Measurements from ENCODE around the gene ETDB.
"Not testable (repeated sequence)": the region's sequence is repeated elsewhere in the genome, so short reads cannot be mapped to it uniquely, and the experiment has no call there.

ETDB gene

DNA sequence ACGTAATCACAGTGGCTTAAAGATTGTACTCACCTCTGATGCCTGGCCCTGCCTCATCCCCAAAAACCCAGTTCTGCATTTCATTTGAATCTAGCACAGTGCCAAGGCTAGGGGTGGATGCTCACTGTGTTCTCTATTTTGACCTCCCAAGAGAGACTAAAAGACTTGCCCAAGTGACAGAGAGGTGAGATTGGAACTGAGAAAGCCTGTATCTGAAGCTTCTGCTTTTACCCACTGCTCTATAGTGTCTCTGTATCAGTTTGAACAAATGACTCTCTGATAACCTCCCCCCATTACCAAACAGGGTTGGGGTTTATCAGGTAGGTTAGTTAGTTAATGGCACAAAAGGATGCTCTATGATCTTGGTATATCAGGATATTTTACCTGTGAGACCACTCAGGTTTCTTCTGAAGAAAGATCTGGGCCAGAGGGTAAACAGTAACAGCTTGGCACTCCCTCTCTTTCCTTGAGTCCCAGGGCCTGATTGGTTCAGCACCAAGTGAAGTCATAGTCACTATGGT is at the start of gene ETDB:
Gene ETDB (minus strand): TSS at position 471 of the 521 bp plus-strand sequence. CDS start 1,265 bp downstream, outside the sequence.
- DNase-seq, result not testable (repeated sequence)

DNA sequence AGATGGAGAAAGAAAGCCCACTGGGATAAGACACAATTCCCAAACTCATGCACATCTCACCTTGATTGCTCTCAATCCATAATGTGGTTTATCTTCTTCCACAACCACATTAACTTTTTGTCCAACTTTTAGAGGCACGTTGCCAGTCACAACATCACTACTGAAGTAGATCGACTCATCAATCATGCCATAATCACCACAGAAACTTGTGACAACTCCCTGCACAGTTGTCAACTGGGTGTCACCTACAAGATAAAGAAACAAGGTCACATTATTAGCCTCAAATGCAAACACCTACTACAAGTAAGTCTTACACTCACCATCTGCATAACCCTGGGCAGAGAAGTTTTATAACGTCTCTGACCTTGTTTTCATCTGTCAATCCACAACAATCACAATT is 49.2 kb upstream of the ETDB start:
- not testable (repeated sequence) for DNase-seq

GRCh38 chrX:135168486-135168885 is 48.2 kb upstream of the ETDB start:
- DNase-seq, result no peak

DNA sequence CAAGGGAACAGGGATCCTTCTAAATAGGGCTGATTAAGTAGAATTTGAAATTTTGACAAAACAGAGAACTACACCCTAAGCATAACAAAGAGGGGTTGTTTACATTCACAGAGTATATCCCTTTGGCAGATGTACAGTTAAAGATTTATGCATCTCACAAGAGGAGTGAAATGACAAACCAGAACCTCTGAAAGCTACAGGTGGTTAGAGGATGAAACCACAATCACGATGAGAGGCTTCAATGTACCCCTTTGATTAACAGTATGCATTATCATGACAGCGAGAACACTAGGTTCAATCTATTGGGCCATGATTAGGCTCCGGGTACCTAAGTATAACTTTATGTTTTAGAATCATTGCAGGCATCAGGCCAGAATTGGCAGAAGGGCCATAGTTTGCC is 34.4 kb upstream of the ETDB start:
- DNase-seq, result not testable (repeated sequence)

DNA sequence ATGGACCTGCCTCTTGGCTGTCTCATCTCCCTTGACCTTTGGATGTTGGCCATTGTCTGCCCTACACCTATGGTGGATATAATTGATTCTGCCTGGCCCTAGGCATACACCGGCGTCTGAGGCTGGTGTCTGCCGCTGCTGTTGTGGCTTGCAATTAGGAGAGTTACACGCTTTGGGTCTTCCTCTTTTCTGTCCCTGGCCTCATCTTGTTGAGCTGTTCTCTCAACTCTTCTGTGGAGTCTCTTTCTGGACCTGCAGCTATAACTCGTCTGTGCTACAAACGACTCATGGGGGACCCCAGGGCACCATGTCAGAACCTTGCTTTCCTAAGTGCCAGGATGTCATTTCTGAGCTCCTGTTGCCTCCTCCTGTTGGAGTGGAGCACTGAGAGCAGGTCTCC is 5.8 kb upstream of the ETDB start:
- not testable (repeated sequence) for DNase-seq

GRCh38 chrX:135116064-135116463 is 4.3 kb downstream of the ETDB start:
- DNase-seq, result not testable (repeated sequence)

DNA sequence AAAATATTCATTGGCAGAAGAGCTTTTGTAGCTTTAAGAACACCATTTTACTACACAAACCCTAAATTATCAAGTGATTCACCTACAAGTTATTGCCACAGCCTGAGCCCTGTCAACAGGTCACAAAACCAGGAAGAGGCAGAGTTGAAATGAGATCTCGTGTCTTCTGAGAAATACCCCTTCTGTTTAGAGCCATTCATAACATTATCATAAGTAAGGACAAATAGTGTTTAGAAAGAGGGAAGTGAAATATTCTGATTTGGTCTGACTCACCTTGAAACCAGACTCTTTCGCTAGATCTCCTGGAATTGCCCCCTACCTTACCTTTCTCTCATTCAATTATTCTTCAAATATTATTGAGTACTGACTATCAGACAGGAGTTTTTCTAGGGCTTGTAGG is 5.9 kb downstream of the ETDB start:
- DNase-seq, result no peak

- no peak for DNase-seq
Observed at GRCh38 chrX:135112743-135113142, 7.6 kb downstream of the ETDB start.

- DNase-seq, result no peak
Observed at GRCh38 chrX:135112096-135112729, 8.1 kb downstream of the ETDB start.

DNA sequence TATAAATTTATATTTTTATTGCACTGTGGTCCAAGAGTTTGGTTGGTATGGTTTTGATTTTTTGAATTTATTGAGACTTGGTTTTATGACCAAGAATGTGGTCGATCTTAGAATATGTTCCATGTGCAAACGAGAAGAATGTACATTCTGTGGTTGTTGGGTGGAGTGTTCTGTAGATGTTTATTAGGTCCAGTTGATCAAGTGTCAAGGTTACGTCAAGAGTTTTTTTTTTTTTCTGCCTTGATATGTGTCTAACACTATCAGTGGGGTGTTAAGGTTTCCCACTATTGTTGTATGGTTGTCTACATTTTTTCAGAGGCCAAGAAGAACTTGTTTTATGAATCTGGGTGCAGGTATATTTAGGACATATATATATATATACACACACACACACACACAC is 10.8 kb downstream of the ETDB start:
- DNase-seq, result no peak

DNA sequence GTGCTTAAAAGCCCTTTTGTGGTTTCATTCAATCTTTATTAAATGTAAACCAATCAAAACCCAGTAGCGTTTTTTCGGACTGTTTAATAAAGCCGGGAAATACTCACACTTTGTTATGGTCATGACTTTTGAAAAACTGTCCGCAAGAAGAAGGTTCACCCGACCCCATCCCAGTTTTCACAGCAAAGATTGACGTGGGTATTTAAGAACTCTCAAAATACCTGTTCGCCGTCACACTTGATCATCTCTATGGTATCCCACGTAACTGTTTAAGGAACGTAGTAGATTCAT is 20.9 kb downstream of the ETDB start:
- no peak for DNase-seq

DNA sequence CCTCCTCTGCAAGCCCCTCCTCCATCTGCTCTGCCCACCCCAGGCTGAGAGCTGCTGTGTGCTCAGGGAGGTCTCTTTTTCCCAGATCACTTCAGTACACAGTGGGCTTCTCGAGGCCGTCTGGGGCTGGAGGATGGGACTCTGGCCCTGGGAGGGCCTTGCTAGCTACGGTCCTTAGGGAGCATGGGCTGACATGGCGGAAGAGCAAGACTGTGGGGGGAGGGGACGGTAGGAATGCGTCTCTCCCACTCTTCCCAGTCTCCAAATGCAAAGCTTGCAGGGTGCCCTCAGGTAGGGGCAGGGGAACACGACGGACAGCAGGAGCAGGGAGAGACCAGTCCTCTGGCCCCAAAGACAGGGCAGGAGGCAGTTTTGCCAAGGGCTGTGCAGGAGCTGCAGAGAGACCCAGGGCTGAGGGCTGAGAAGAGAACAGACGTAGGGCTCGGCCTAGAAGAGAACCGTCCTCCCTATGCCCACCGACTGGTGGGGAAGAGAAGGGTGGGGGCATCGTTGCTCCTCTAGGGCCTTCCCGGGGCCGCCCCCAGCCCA is 23.1 kb downstream of the ETDB start:
- DNase-seq, result not testable (repeated sequence)

- DNase-seq, result no peak
Observed at GRCh38 chrX:135095715-135096114, 24.6 kb downstream of the ETDB start.

DNA sequence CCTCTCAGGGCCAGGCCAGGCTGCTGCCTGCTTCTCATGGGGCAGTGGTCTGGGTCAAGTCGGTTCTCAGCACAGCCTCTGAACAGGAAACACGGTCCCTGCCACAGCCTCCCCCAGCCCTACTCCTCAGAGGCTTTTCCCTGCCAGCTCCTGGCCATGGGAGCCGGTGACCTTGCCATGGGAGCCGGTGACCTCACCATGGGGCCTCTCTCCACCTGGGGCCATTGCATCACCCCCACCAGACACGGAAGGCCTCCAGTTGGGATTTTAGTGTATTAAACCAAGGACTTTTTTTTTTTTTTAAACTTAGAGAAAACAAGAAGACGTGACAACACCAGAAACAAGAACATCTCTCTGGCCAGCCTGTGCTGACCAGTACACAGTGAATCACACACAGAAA is 25.6 kb downstream of the ETDB start:
- DNase-seq, result no peak

GRCh38 chrX:135089126-135089525 is 31.2 kb downstream of the ETDB start:
- no peak for DNase-seq

DNA sequence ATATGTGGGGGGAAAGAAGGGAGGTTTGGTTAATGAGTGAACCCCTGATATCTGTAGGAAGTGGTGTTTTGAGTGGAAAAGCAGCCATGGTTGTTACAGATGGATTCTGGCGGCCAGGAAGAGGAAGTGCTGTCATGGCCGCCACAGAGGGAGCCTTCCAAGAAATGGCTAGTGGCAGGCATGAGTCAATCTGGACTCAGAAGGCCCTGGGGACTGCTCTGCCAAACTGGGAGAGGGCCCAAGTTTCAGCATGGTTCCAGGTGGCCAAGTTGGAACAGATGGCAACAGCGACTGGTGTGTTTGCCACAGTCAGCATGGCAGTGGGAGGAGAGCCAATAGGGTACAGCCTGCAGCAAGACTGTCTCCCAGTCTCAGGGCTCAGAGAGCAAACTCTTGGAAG is 32.5 kb downstream of the ETDB start:
- DNase-seq, result no peak

DNA sequence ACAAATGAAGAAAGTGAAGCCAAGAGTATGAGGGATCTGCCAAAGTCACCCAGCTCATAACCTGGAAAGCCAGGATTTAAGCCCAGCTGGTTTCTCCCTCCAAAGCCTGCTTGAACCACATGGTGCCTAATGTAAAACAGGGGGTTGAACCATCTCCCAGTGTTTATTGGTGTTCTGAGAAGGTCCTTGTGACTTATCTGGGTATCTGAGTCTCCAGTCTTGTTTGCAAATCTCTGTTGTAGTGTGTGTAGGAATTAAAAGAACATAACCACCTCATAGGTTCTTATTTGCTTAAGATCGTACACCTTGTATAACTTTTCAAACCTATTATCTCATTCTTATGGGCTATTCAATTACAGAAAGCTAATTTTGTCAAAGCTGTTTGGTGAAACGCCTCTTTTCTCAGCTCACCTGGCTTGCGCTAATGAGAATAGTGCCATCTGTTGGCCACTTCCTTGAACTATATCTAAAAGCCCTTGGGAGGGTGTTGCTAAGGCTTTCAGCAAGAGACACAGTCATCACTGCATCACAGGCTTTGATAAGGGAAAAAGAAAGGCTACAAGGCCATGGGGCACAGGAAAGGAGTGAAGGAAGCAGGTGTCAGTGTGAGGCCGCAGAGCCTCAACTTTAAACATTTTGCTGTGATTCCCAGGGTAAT is 34.0 kb downstream of the ETDB start:
- DNase-seq, result no peak

- no peak for DNase-seq
Observed at GRCh38 chrX:135081693-135082404, 38.5 kb downstream of the ETDB start.

Measured in right forelimb (tissue), 1 donor.